ENCODE results near the gene CD160. TPM values are rescaled to one million over a fixed set of nuclear protein-coding genes. Genes with fewer than 3 reads are reported as not detected.

CD160 gene
- total RNA-seq (2022; extraction: Qiagen RNA extraction; ENCODE audit: low read depth), result 0.52 TPM in 1 of 5 replicates, not detected in the others

DNA sequence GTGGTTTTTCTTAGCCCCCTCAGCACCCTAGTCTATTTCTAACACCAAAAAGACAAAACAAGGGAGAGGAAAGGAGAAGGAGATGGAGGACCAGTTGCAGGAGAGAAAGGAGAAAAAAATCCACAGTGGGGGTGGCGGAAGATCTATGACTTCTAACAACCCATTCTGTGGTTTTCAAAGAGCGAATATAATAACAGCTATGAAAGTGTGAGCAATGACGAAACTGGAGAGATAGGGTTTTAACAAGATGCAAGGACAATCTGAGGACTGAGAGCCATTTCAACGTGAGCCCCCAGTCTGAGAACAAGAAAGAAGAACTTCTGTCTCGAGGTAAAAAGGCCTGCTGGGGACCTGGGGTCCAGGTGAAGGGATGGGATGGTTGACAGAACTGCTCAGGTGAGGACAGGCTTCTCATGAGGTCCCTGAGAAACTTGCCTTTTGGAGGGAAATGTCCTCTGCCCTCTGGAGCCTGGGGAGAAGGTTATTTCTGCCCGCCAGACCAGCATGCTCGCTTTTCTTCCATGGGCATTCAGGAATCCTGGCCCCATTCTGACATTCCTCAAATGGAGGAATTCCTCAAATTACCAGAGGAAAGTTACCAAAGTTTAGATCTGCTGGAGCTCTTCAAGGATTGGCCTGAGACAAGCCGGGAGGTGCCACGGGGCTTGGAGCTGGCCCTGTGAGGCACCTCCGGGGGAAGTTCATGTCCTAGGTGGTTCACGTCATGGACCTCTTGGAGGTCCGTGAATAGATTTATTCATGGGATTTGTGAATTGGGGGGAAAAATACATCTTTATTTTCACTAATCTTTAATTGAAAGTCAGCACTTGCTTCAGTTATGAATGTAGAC is at the start of gene CD160:
Gene CD160, plus strand, starts transcription at position 270 of the 850 bp plus-strand sequence. CDS start 8,829 bp downstream, outside the sequence.

DNA sequence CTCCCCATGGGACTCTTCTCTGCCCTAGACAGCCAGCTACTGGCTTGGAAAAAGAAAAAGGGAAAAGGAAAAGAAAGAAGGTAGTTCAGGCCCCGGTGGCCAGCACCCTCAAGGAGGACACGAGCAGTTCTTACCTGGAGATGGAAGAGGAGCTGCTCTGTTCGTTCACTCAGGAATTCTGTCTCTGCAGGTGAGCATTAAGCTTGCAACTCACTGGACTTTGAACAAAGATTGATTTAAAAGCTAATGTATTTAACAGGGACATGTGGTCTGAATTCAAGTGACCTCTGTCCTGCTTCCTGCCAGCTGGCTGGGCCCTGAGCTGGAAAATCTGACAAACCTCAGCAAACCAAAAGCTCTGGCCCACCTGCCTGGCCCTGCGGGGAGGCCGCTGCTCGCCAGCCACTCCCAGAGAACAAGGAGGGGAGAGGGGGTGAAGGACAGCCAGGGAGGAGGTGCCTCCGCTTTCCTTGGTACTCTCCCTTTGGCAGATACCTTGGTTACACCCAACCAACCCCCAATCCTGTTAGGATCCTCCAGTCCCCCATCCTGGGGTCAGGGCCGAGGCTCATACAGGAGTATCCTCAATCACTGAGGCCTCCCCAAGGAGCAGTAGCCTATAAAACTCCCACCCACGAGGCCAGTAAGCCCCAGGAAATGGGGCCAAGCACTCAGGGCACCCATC is 12.0 kb upstream of the CD160 start, which contains the start of gene PDZK1:
Gene PDZK1, minus strand, starts transcription at position 186 of the 685 bp plus-strand sequence. CDS start 19,347 bp downstream, outside the sequence.

Other genes with a start within 250 kb of the CD160 start
- gene GPR89A, start 111.5 kb upstream of the CD160 start, total RNA-seq (2022; extraction: Qiagen RNA extraction; ENCODE audit: low read depth), result 11.7 to 17.5 TPM (median 15.4 TPM) in 5 replicates
- gene PDZK1, start 12.1 kb upstream of the CD160 start, total RNA-seq (2022; extraction: Qiagen RNA extraction; ENCODE audit: low read depth), result 0.62 to 1.2 TPM (median 0.95 TPM) in 5 replicates
- 9.3 to 11.1 TPM (median 10.9 TPM) in 5 replicates for gene RNF115, start 104.6 kb downstream of the CD160 start, total RNA-seq (2022; extraction: Qiagen RNA extraction; ENCODE audit: low read depth)
- 34.2 to 40.4 TPM (median 36.4 TPM) in 5 replicates for gene POLR3C, start 104.7 kb downstream of the CD160 start, total RNA-seq (2022; extraction: Qiagen RNA extraction; ENCODE audit: low read depth)
- 5.1 to 6.3 TPM (median 6.1 TPM) in 5 replicates for gene NUDT17, start 126.1 kb downstream of the CD160 start, total RNA-seq (2022; extraction: Qiagen RNA extraction; ENCODE audit: low read depth)
- gene PIAS3, start 139.6 kb downstream of the CD160 start, total RNA-seq (2022; extraction: Qiagen RNA extraction; ENCODE audit: low read depth), result 20.2 to 26.3 TPM (median 23.6 TPM) in 5 replicates
- not detected in 5 replicates for gene ANKRD35, start 166.4 kb downstream of the CD160 start, total RNA-seq (2022; extraction: Qiagen RNA extraction; ENCODE audit: low read depth)
- 0.08 to 0.38 TPM (median 0.21 TPM) in 5 replicates for gene ITGA10, start 190.6 kb downstream of the CD160 start, total RNA-seq (2022; extraction: Qiagen RNA extraction; ENCODE audit: low read depth)
- 16.5 to 26.1 TPM (median 24.3 TPM) in 5 replicates for gene PEX11B, start 199.2 kb downstream of the CD160 start, total RNA-seq (2022; extraction: Qiagen RNA extraction; ENCODE audit: low read depth)
- 195 to 245 TPM (median 215 TPM) in 5 replicates for gene RBM8A, start 208.0 kb downstream of the CD160 start, total RNA-seq (2022; extraction: Qiagen RNA extraction; ENCODE audit: low read depth)
- gene LIX1L, start 238.5 kb downstream of the CD160 start, total RNA-seq (2022; extraction: Qiagen RNA extraction; ENCODE audit: low read depth), result 6.4 to 10.2 TPM (median 8.5 TPM) in 5 replicates
- gene ANKRD34A, start 245.1 kb downstream of the CD160 start, total RNA-seq (2022; extraction: Qiagen RNA extraction; ENCODE audit: low read depth), result 0.07 to 0.28 TPM (median 0.23 TPM) in 5 replicates
- gene POLR3GL, start 245.2 kb downstream of the CD160 start, total RNA-seq (2022; extraction: Qiagen RNA extraction; ENCODE audit: low read depth), result 9.5 to 10.9 TPM (median 10.3 TPM) in 5 replicates

Data from A549 treated with RU486 at 1 μM for 4 hours (cell line).